C4-2B (cell line): ENCODE measurements around the gene SDS.

Source experiments
- H3K27ac ChIP-seq: fragments of 450-650 bp; 2 replicates; pipeline ENCODE4 v1.5.1; 2017
- CTCF ChIP-seq: fragments of 450-650 bp; conservative IDR thresholded peaks from 2 replicates; pipeline ENCODE4 v1.5.1; 2017; ENCODE audit warnings: mild to moderate bottlenecking
- ZFX ChIP-seq: fragments of 450-650 bp; IDR thresholded peaks from 2 replicates; pipeline ENCODE4 v1.6.1; 2017

Gene SDS

GRCh38 chr12:113420996-113421595 lies 17.4 kb upstream of the SDS start:
- TF ChIP-seq CTCF (no peak), ZFX (no peak)
- H3K27ac ChIP-seq, result no peak overlapping the region

- no peak overlapping the region for H3K27ac ChIP-seq
- TF ChIP-seq ZFX (no peak), CTCF (no peak)
Observed at GRCh38 chr12:113418213-113418879, 14.7 kb upstream of the SDS start.

- TF ChIP-seq CTCF, result no peak
- TF ChIP-seq ZFX, result no peak
- H3K27ac ChIP-seq, result no peak overlapping the region
Observed at GRCh38 chr12:113416091-113416754, 12.5 kb upstream of the SDS start.

- TF ChIP-seq CTCF, result no peak
- TF ChIP-seq ZFX, result no peak
- H3K27ac ChIP-seq, result no peak overlapping the region
Observed at GRCh38 chr12:113414519-113415038, 10.9 kb upstream of the SDS start.

GRCh38 chr12:113413488-113413939 lies 9.8 kb upstream of the SDS start:
- H3K27ac ChIP-seq, result no peak overlapping the region
- TF ChIP-seq CTCF (no peak), ZFX (no peak)

- TF ChIP-seq CTCF (no peak), ZFX (no peak)
- no peak overlapping the region for H3K27ac ChIP-seq
Observed at GRCh38 chr12:113409462-113410124, 5.9 kb upstream of the SDS start.
